GM21576 (cell line): ENCODE results near the gene AUH.

Source experiments
- ATAC-seq: cut with Tn5 transposase; IDR thresholded peaks from one replicate; pipeline ENCODE4 v1.9.1; 2021; ENCODE audit warnings: mild to moderate bottlenecking, moderate library complexity; ENCODE audit not compliant: unreplicated experiment

Gene AUH

DNA sequence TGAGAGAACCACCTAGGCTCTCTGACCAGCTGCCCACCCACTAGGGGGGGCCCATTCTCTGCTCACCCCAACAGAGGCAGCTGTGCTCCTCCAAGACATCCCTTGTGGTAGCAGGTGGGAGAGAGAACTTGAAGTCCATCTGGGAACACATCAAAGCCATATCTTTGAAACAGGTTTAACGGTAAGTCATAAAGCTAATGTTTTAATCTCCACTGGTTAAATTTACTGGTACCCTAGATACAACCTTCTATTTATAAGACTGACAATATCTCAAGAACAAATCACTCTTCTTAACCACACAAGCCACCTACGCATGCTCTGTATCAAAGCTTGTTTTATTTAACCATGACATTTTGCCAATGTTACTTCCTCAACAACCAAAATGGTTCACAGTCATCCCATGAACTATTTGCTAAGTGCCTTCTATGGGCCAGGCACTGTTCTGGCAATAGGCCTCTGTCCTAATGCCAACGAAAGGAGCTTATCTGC, 20.4 kb downstream of the AUH start:
- ATAC-seq, result no peak

GRCh38 chr9:91340395-91340967, 21.2 kb downstream of the AUH start:
- ATAC-seq, result no peak

DNA sequence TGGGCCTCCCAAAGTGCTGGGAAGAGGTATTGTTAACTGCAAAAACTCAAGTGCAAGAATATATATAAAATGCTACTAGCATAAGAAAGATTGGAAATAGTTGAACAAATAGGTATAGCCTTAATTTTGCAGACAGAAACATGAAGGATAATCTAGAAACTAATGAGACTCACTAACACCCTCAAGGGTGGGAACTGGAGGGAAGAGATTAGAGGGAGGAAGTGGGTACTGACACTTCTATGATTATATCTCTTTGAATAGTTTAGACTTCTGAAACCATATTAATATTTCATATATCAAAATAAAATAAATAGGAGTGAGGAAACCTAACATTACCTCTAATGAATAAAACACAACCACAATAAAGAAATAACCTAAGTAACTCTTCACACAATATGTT, 23.0 kb downstream of the AUH start:
- ATAC-seq, result no peak

- no peak for ATAC-seq
These were observed 24.9 kb downstream of the AUH start for GRCh38 chr9:91336786-91337185.

- ATAC-seq, result no peak
These were observed 27.7 kb downstream of the AUH start for GRCh38 chr9:91334053-91334452.

DNA sequence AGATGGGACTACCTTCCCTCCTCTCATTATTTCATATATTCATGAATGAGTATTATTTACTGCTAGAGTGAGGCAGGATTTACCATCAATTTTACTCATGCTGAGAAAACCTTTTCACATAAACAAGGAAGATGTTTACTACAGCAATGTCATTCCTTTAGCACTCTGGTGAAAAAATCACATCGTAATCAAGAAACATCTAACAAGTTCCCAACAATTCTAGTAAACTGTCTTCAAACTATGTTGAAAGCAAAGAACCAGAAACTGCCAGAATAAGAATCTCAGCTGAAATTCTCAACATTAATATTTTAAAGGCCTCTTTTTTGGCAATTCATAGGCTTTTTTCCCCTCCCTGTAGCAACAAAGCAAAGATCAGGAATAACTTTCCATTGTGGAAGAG, 28.2 kb downstream of the AUH start:
- ATAC-seq, result no peak

- ATAC-seq, result no peak
These were observed 29.0 kb downstream of the AUH start for GRCh38 chr9:91332546-91333231.

DNA sequence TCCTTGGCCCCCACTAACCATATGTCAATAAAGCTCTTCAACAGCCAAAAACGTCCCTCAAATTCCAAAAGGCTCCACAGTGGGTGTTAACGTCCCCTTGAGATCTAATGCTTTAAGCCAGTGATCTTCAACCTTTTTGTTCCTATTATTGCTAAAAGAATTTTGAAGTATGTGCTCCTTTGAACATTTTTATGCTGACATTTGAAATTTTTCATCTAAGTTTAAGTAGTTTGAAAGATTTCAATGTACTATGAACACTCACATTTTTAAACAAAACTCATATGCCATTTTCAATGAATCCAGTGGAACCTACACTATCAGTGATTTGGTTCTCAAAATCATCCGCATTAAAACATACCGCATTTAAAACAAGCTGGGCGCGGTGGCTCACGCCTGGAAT, 29.9 kb downstream of the AUH start:
- no peak for ATAC-seq

DNA sequence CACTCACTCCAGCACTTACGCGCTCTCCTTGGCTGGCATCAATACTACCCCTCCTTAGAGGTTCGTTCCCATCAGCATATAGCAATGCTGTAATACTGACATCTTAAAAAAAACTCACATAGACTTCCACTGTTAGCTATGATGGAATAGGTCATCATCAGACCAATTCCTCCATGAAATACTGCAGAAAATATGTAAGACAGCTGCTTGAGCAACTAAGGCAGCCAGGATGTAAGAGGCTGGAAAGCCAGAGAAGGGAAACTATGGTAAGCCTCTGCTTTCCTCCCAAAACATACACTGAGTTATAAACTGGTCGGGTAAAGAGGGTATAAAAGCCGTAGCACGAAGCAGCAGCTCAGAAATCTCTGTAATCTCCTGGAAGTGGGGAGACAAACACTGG, 33.5 kb downstream of the AUH start:
- no peak for ATAC-seq

DNA sequence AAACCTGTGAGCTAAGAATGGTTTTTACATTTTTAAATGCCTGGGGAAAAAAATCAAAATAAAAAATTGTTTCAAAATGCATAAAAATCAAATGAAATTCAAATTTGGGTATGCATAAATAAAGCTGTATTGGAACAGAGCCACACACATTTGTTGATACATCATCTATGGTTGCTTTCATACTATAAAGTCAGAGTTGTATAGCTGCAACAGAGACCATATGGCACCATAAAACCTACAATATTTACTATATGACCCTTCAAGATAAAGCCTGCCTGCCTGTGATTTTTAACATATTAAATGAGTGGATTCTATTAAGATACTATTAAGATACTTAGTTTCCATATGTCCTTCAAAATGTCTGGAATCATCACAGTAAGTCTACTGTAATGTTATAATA, 40.0 kb downstream of the AUH start:
- no peak for ATAC-seq

DNA sequence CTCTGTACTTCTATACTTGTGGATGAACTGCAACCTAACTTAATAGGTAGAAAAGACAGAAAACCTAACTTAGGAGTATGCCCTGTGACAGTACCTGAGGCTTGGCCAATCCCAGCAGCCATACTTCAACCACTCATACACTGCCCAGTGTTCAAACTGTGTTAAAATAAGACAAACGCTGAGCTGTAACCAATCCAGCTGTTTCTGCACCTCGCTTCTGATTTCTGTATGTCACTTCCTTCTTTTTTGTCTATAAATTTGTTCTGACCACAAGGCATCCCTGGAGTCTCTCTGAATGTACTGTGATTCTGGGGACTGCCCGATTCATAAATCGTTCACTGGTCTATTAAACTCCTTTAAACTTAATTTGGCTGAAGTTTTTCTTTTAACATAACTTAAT, 41.4 kb downstream of the AUH start:
- ATAC-seq, result no peak

DNA sequence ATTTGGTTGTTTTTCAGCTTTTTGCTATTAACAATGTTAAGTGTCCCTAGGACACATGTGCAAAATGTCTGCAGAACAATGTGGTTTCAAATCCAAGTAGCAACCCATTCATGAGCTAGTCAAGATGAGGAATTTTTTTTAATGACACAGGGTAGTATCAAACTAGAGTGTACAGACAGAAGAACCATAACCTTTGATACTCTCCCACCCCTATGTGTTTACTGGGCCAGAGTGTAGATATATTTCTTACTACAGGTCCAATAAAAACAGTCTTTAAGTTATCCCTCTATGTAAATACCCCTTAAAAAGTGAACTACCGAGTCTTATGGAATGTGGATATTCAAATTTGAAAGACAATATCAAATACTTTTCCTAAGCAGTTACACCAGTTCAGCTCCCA, 45.6 kb downstream of the AUH start:
- ATAC-seq, result no peak

GRCh38 chr9:91315191-91315590, 46.5 kb downstream of the AUH start:
- no peak for ATAC-seq

DNA sequence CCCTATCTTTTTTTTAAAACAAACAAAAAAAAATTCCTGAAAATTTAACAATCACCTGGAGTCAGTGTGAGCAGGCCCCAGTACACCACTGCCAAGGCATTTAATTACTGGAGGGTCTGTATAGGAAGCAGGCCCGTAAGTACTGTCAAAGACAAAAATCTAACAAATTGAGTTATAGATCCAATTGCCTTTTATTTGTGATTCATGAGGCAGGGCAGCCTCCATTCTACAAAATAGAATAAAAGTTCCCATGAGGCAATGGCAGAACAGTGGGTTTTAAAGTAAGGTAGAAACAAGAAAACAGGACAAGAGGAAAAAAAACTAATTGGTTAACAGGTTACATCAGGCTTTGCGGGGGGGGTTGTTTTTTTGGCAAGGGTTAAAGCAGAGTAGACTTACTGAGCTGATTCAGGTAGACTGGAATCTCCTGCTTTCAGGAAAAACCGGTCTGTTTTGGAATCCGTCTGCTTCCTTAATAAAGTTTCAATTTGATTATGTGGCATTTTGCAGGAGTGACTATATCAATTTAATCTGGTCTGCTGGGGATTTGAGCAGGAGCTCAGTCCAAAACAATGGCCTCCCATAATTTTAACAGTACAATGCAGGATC, 48.9 kb downstream of the AUH start:
- ATAC-seq, result no peak

DNA sequence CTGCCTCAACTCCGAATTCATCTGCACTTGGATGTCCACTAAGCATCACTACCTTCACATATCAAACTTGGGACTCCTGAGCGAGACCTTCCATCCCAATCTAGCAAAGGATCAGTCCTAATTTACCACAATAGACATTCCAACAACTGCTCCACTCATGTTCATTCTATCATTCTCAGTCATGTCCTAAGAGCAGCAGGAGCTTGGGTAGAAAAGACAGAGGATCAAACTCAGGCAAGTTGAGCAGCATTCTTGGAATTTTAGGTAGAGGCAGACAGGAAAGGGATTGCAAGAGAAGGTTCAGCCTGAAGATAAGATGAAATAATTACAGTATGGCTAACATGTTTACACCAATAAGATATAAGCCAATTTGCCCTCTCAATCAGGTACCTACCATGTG, 51.7 kb downstream of the AUH start:
- ATAC-seq, result no peak

- no peak for ATAC-seq
These were observed 53.5 kb downstream of the AUH start for GRCh38 chr9:91308191-91308590.

- no peak for ATAC-seq
These were observed 54.4 kb downstream of the AUH start for GRCh38 chr9:91307279-91307678.

- no peak for ATAC-seq
These were observed 55.5 kb downstream of the AUH start for GRCh38 chr9:91306296-91306630.

GRCh38 chr9:91305596-91306295, 56.0 kb downstream of the AUH start:
- ATAC-seq, result no peak

DNA sequence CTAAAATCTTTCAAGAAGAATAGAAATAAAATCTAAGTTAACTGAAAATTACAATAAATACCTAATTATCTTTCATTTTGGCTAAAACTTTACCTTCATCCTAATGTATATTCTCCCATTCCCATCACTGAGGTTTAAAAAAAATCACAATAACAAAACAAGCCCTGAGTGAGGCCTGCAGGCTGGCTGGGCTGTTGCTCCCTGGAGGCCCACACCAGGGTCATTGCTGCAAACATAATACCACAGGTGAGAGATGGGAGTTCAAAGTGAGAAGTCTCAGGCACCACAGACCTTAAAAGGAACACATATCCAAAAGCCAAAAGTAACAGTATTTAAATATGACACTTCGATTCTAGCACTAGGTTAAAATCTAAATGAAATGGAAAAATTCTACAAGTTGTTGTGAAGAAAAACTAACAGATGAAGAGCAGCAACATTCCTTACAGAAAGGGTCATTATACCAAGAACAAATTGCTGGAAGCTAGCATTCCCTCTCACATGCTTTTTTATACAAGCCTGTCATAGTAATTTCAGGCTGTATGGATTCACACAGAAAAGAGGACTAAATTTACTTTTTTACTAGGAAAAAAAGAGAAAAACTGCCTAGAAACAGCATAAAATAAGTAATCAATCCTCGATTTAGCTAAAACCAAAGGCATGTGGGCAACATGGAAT, 57.8 kb downstream of the AUH start:
- ATAC-seq, result no peak

DNA sequence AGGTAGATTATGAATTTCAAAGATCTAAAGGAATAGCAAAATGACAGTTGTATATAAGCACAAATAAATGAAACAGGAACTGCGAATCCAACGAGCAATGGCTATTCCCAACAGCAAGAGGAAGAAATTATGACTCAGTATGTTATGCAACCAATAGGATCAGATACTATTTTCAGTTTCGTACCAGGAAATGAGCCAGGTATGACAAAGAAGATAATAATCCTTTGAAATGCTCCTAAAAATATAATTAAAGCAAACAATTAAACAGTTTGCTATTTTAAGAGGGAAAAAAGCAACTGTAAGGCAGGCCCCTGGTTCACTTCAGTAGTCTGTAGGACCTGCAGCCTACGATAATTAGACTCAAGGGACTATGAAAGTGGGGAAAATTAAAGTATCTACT, 58.9 kb downstream of the AUH start:
- no peak for ATAC-seq
